ENCODE measurements around the gene PUM1. TPM values are rescaled to one million over a fixed set of nuclear protein-coding genes. Genes with fewer than 3 reads are reported as not detected.

The PUM1 gene
- total RNA-seq, 1 donor from 2014 or later, result 105 TPM

- TF ChIP-seq CTCF (IDR thresholded peaks at IDR 0.05), result no peak
- H3K36me3 Mint-ChIP-seq (ENCODE audit: low read depth), result no peaks in the 10 kb centered on the region
- peak overlapping the region; percentile 8 for H3K27ac Mint-ChIP-seq (ENCODE audit: unreplicated experiment)
- peaks cover 13% of the 10 kb centered on the region for H3K4me1 Mint-ChIP-seq (ENCODE audit: low read depth)
- DNase-seq (ENCODE audit: low spot score), result no peak
- no peaks in the 10 kb centered on the region for H3K9me3 Mint-ChIP-seq (ENCODE audit: low read depth)
- H3K4me3 Mint-ChIP-seq (ENCODE audit: unreplicated experiment), result no peak overlapping the region
- H3K27me3 Mint-ChIP-seq (ENCODE audit: low read depth), result no peaks in the 10 kb centered on the region
Measured at GRCh38 chr1:30895944-30896660, 169.4 kb downstream of the PUM1 start.

- H3K9me3 Mint-ChIP-seq (ENCODE audit: low read depth), result no peaks in the 10 kb centered on the region
- H3K36me3 Mint-ChIP-seq (ENCODE audit: low read depth), result no peaks in the 10 kb centered on the region
- no peak overlapping the region for H3K4me3 Mint-ChIP-seq (ENCODE audit: unreplicated experiment)
- H3K27ac Mint-ChIP-seq (ENCODE audit: unreplicated experiment), result no peak overlapping the region
- no peaks in the 10 kb centered on the region for H3K27me3 Mint-ChIP-seq (ENCODE audit: low read depth)
- H3K4me1 Mint-ChIP-seq (ENCODE audit: low read depth), result peaks cover 13% of the 10 kb centered on the region
- TF ChIP-seq CTCF (IDR thresholded peaks at IDR 0.05), result no peak
- DNase-seq (ENCODE audit: low spot score), result no peak
Measured at GRCh38 chr1:30895382-30895943, 170.1 kb downstream of the PUM1 start.

GRCh38 chr1:30894508-30894973 lies 171.0 kb downstream of the PUM1 start:
- H3K4me3 Mint-ChIP-seq (ENCODE audit: unreplicated experiment), result no peak overlapping the region
- no peak for DNase-seq (ENCODE audit: low spot score)
- H3K27me3 Mint-ChIP-seq (ENCODE audit: low read depth), result no peaks in the 10 kb centered on the region

GRCh38 chr1:30893776-30894507 lies 171.6 kb downstream of the PUM1 start:
- Mint-ChIP-seq H3K36me3 (ENCODE audit: low read depth) (no peaks in the 10 kb centered on the region), H3K27ac (ENCODE audit: unreplicated experiment) (no peak overlapping the region), H3K27me3 (ENCODE audit: low read depth) (no peaks in the 10 kb centered on the region), H3K4me3 (ENCODE audit: unreplicated experiment) (no peak overlapping the region), H3K4me1 (ENCODE audit: low read depth) (peaks cover 20% of the 10 kb centered on the region), H3K9me3 (ENCODE audit: low read depth) (no peaks in the 10 kb centered on the region)
- DNase-seq (ENCODE audit: low spot score), result no peak
- no peak for TF ChIP-seq CTCF (IDR thresholded peaks at IDR 0.05)

More at GRCh38 chr1:30894508-30894973, 171.0 kb downstream of the PUM1 start:
- no peak for TF ChIP-seq CTCF (IDR thresholded peaks at IDR 0.05)
- Mint-ChIP-seq H3K27ac (ENCODE audit: unreplicated experiment) (no peak overlapping the region), H3K36me3 (ENCODE audit: low read depth) (no peaks in the 10 kb centered on the region), H3K4me1 (ENCODE audit: low read depth) (peaks cover 14% of the 10 kb centered on the region), H3K9me3 (ENCODE audit: low read depth) (no peaks in the 10 kb centered on the region)

- Mint-ChIP-seq H3K36me3 (ENCODE audit: low read depth) (no peaks in the 10 kb centered on the region), H3K9me3 (ENCODE audit: low read depth) (no peaks in the 10 kb centered on the region), H3K27ac (ENCODE audit: unreplicated experiment) (no peak overlapping the region), H3K27me3 (ENCODE audit: low read depth) (no peaks in the 10 kb centered on the region), H3K4me1 (ENCODE audit: low read depth) (peaks cover 32% of the 10 kb centered on the region), H3K4me3 (ENCODE audit: unreplicated experiment) (no peak overlapping the region)
- TF ChIP-seq CTCF (IDR thresholded peaks at IDR 0.05), result no peak
- no peak for DNase-seq (ENCODE audit: low spot score)
Measured at GRCh38 chr1:30892671-30893073, 172.8 kb downstream of the PUM1 start.

All from chondrocyte (in vitro differentiated cells).